ENCODE data around the gene OTOP2.
A peak's percentile ranks its signal among the peaks of the same experiment; 100 is the strongest.
"Not testable (repeated sequence)": the region's sequence is repeated elsewhere in the genome, so short reads cannot be mapped to it uniquely, and the experiment has no call there.

OTOP2 gene

GRCh38 chr17:74951680-74952421 lies 27.8 kb downstream of the OTOP2 start:
- no peak for DNase-seq (ENCODE audit: low read depth in 2 of 2)

- DNase-seq (ENCODE audit: low read depth in 2 of 2): no peak
Measured at GRCh38 chr17:74952431-74953133, 28.5 kb downstream of the OTOP2 start.

- DNase-seq (ENCODE audit: low read depth in 2 of 2): no peak
Measured at GRCh38 chr17:74953134-74953687, 29.1 kb downstream of the OTOP2 start.

- DNase-seq (ENCODE audit: low read depth in 2 of 2): no peak
Measured at GRCh38 chr17:74954115-74954514, 30.0 kb downstream of the OTOP2 start.

GRCh38 chr17:74954665-74955421 lies 30.8 kb downstream of the OTOP2 start:
- no peak for DNase-seq (ENCODE audit: low read depth in 2 of 2)

- DNase-seq (ENCODE audit: low read depth in 2 of 2): no peak
Measured at GRCh38 chr17:74956093-74956492, 32.0 kb downstream of the OTOP2 start.

GRCh38 chr17:74957935-74958740 lies 34.1 kb downstream of the OTOP2 start:
- peak; percentile 63 to 64 for DNase-seq (ENCODE audit: low read depth in 2 of 2)

- DNase-seq (ENCODE audit: low read depth in 2 of 2): no peak
Measured at GRCh38 chr17:74959826-74960515, 35.9 kb downstream of the OTOP2 start.

GRCh38 chr17:74960570-74961342 lies 36.7 kb downstream of the OTOP2 start:
- DNase-seq (ENCODE audit: low read depth in 2 of 2): no peak

GRCh38 chr17:74961657-74962350 lies 37.7 kb downstream of the OTOP2 start:
- DNase-seq (ENCODE audit: low read depth in 2 of 2): peak; percentile 68 to 73

GRCh38 chr17:74962622-74963394 lies 38.7 kb downstream of the OTOP2 start:
- DNase-seq (ENCODE audit: low read depth in 2 of 2): no peak

GRCh38 chr17:74963656-74964055 lies 39.6 kb downstream of the OTOP2 start:
- DNase-seq (ENCODE audit: low read depth in 2 of 2): no peak

- DNase-seq (ENCODE audit: low read depth in 2 of 2): no peak
Measured at GRCh38 chr17:74964246-74964761, 40.2 kb downstream of the OTOP2 start.

- DNase-seq (ENCODE audit: low read depth in 2 of 2): no peak
Measured at GRCh38 chr17:74964988-74965622, 41.0 kb downstream of the OTOP2 start.

- no peak for DNase-seq (ENCODE audit: low read depth in 2 of 2)
Measured at GRCh38 chr17:74968361-74968780, 44.3 kb downstream of the OTOP2 start.

- DNase-seq (ENCODE audit: low read depth in 2 of 2): not testable (repeated sequence)
Measured at GRCh38 chr17:74969501-74969900, 45.4 kb downstream of the OTOP2 start.

GRCh38 chr17:74970395-74970794 lies 46.3 kb downstream of the OTOP2 start:
- no peak for DNase-seq (ENCODE audit: low read depth in 2 of 2)
